Measurements from ENCODE around the gene LEF1.

- TF ChIP-seq CTCF (IDR thresholded peaks at IDR 0.05) (no peak), POLR2AphosphoS5 (IDR thresholded peaks at IDR 0.05; ENCODE audit: insufficient read depth in 1 of 2, low read depth in 1 of 2) (no peak), POLR2A (IDR thresholded peaks at IDR 0.05) (no peak)
Measured at GRCh38 chr4:108160741-108161352, 7.9 kb downstream of the LEF1 start.
